H7 (cell line): ENCODE data around the gene MAP6. TPM values are rescaled to one million over a fixed set of nuclear protein-coding genes. Genes with fewer than 3 reads are reported as not detected.
A peak's percentile ranks its signal among the peaks of the same experiment; 100 is the strongest.
"Not testable (repeated sequence)": the region's sequence is repeated elsewhere in the genome, so short reads cannot be mapped to it uniquely, and the experiment has no call there.

Experiments
- DNase-seq: peaks from one replicate; pipeline ENCODE4 v3.0.0; 2012
- H3K27me3 ChIP-seq: 2 replicates; pipeline ENCODE4 v1.6.0; 2011; ENCODE audit warnings: mild to moderate bottlenecking, low read length; ENCODE audit not compliant: control insufficient read depth, insufficient read depth
- H3K36me3 ChIP-seq: replicated peaks from 2 replicates; pipeline ENCODE4 v1.5.1; 2011; ENCODE audit warnings: low read length; ENCODE audit not compliant: control insufficient read depth, insufficient read depth
- H3K4me3 ChIP-seq: 2 replicates; pipeline ENCODE4 v1.5.1; 2011; ENCODE audit warnings: low read depth, mild to moderate bottlenecking, control low read depth, low read length, moderate library complexity; ENCODE audit not compliant: insufficient read depth
- total RNA-seq: library from RNA; depleted of rRNA; stranded (reverse); fragments of >200 nt; shearing (Covaris generic); gene quantifications from 2 replicates; pipeline ENCODE4 v1.2.3, GENCODE V29; 2014

Gene MAP6
- total RNA-seq, 1 experiment from 2014 or later = 0.31 TPM

DNA sequence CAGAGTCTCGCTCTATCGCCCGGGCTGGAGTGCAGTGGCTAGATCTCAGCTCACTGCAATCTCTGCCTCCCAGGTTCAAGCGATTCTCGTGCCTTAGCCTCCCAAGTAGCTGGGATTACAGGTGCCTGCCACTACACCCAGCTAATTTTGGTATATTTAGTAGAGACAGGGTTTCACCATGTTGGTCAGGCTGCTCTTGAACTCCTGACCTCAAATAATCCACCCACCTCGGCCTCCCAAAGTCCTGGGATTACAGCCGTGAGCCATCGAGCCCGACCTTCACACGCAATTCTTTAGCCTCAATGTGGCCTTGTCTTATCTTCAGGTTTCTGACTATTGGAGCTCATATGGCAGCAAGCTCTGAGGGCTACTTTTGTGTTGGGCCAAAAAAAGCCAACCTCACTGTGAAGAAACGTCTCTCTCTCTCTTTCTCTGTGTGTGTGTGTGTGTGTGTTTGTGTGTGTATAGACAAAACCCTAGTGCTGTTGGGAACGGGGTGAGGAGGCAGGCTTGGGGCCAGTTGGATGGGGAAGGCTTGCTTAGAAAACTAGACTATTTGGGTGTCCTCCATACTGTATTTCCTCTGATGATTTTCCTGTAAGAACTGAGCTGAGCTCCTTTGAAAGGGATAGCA lies 84.1 kb downstream of the MAP6 start:
- not testable (repeated sequence) for H3K27me3 ChIP-seq, H3K36me3 ChIP-seq, H3K4me3 ChIP-seq, DNase-seq

DNA sequence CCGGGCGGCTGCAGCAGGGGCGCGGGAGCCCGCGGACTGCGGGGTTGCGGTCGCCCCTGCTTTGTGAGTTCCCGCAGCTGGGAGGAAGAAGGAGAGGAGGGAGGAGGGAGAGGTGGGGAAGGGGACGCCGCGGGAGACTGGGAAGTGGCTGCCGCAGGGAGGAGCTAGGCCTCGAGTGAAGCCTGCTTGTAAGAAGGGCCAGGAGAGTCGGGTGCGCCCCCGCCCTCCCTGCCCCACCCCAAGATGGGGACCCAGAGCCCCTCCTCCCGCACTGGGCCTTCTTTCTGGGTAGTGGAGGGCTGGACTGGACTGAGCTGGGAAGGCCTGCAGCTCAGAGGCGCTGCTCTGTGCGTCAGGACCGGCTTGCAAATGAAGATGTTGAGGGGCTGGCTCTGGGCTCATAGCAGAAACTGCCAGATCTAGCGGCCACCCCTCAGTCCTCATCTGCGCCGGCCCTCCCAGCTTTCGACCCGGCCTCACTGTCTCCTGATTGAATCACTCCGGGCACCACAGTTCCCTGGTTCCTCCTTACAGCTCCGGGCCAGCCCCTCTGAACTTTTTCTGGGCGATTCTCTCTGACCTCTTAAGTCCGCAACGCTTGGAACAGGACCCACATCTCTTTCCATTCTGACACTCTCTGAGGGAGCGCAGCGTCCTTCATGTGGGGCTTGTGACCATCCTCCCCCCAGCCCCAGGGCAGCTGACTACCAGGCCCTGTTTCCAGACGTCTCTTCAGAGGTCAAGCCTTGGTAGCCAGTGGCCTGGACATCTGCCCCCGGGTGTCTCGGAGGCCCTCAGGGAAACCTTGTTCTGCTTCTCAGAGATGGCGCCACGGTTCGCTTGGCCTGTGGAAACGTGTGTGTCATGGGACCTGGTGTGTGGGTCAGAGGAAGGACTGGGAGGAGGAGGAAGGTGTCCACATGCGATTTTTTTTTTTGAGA lies 84.8 kb downstream of the MAP6 start:
- Histone ChIP-seq H3K36me3 (no peaks in the 10 kb centered on the region), H3K4me3 (peak overlapping the region; percentile 89), H3K27me3 (no peaks in the 10 kb centered on the region; the same call in 1 of the 2 replicates)
- peak; percentile 92 for DNase-seq

DNA sequence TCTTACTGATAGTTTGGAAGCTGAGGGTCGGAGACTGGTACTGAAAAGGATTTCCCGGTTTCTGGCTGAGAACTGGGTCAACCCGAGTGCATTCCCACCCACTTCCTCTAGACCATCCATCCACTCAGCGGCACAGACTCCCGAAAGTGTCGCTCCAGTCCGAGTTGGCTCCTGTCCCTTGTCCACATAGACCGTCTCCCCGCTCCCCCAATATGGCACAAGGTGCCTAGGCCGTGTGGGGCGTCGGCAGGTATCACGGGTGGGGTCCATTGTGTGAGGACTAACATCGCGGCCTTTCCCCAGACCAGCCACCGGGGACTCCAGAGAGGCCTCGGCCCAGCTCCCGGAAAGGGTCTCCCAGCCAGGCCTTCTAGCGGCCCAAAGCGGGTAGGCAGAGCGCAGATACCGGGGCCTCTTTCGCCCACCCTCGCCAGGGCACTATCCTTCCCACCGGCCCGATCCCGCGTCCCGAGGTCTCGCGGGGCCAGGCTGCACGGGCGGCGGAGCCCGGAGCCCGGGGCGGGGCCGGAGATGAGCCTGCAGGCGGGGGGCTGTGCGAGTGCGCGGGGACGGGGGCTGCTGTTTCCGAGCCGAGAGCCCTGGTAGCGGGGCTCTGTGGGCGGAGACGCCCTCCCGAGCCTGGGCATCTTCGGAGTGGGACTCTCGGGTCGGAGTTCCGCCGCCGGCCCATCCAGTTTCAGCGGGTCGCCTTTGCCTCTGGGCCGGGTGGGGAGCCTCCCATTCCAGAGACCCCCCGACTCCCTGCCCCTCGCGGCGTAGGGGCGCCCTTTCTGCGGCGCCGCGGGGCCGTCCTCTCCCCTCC lies 85.7 kb downstream of the MAP6 start:
- peak; percentile 97 for DNase-seq

DNA sequence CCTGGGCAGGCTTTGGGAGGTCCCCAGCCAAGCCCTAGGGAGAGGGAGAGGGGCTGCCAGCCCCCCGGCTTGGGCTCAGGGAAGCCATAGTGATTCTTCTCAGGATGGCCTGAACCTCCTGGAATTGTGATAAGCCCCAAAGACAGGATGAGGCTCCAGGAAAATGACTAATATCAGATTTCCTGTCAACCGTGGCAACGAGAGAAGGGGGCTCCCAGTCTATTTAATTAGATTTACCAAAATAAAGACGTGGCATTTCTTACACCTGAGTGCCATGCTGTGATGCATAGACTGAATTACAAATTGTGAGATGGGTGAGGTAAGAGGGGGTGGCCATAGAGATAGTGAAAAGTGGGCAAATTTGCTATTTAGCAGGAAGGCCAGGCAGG lies 86.3 kb downstream of the MAP6 start:
- Histone ChIP-seq H3K4me3 (peak overlapping the region; percentile 89), H3K36me3 (no peaks in the 10 kb centered on the region), H3K27me3 (no peaks in the 10 kb centered on the region; the same call in 1 of the 2 replicates)
- DNase-seq = no peak

More for the DNA sequence above, 85.7 kb downstream of the MAP6 start:
- no peaks in the 10 kb centered on the region for H3K36me3 ChIP-seq
- no peaks in the 10 kb centered on the region; the same call in 1 of the 2 replicates for H3K27me3 ChIP-seq
- peak overlapping the region; percentile 89 for H3K4me3 ChIP-seq

DNA sequence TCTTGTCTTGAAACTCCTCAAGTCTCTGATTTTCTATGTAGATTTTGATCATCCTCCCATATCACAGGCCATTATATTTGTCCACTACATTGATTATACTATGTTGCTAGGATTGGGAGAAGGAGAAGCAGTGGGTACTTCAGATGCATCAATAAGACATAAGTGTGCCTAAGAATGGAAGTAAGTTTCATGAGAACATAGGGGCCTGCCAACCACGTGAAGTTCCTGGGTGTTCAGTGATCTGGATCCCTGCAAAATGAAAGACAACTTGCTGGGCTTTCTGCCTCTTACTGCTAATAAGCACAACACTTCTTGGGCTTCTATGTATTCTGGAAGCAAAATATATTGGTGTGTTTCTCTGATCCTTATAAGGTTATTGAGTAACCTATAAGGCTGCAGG lies 89.0 kb downstream of the MAP6 start:
- Histone ChIP-seq H3K4me3 (no peak overlapping the region), H3K36me3 (no peaks in the 10 kb centered on the region), H3K27me3 (no peaks in the 10 kb centered on the region)
- no peak for DNase-seq

DNA sequence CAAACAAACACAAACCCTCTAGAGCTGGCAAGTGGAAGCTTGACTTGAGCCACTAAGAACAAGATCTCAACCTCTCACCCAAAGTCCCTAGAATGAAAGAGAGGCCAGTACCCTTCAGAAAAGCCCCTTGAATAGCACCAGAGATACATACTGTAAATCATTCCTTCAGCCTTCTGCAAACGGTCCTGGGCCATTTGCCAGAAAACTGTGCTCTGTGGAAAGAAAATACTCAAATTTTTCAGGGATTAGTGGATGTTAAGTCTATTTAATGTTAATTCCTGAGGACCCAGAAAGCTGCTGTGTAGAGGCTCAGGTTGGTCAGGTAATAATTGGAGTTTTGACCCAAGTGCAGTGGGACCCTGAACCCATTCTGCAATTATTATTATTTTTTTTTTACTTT lies 89.9 kb downstream of the MAP6 start:
- Histone ChIP-seq H3K4me3 (no peak overlapping the region), H3K27me3 (no peaks in the 10 kb centered on the region), H3K36me3 (no peaks in the 10 kb centered on the region)
- no peak for DNase-seq

DNA sequence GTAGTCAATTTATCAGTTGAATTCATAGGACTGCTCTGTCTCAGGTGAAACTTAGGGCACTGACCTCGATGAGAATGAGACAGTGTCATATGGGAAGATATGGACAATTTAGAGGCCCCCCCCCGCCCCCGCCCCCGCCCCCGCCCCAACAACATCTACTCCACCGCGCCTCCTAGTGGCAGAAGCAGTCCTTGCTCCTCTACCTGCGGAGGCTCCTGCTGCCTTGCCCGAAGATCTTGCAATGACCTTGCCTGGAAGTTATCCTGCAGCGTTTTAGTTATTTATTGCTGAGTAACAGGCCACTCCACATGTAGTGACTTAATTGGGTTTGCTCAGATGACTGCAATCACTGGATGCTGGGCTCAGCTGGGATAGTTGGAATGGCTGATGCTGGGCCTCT lies 91.6 kb downstream of the MAP6 start:
- Histone ChIP-seq H3K27me3 (no peaks in the 10 kb centered on the region), H3K4me3 (no peak overlapping the region), H3K36me3 (peaks cover 4% of the 10 kb centered on the region)
- DNase-seq = peak; percentile 90

DNA sequence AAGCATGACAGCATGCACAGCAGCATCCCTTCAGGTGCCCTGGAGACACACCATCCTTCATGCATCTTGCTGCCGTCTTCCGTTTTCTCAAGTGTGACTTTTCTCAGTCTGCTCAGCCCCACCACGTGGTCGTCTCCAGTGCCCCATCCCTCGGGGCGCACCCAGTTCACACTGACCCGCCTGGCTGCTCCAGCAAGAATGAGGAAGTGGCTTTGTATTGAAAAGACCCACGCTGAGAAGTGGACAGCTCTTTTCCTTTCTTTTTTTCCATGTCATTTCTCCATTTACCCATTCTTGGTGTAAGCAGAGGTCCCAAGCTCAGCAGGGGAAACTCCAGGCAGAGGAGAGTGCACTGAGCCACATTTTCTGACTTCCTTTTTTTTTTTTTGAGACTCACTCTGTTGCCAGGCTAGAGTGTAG lies 92.3 kb downstream of the MAP6 start:
- Histone ChIP-seq H3K27me3 (no peaks in the 10 kb centered on the region), H3K4me3 (no peak overlapping the region), H3K36me3 (peaks cover 7% of the 10 kb centered on the region)
- peak; percentile 75 for DNase-seq

DNA sequence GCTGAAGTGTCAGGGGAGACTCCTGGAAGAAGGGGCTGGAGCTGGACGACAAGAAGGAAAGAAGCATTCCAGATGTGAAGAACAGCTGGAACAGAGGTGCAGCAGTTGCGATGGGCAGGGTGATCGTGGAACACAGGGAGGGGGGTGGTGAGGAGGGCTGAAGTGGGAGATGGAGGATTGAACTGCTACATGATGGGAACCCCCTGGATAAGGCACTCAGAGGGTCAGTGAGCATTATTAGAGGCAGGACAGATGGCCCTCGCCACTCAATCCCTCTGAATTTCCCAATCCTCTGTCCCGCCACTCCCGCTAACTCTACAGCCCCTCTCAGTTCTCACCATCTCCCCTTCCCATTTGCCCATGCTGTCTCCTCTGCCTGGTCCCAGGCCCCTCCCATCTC lies 92.8 kb downstream of the MAP6 start:
- no peak for DNase-seq
- Histone ChIP-seq H3K36me3 (peaks cover 11% of the 10 kb centered on the region), H3K27me3 (no peaks in the 10 kb centered on the region), H3K4me3 (no peak overlapping the region)

DNA sequence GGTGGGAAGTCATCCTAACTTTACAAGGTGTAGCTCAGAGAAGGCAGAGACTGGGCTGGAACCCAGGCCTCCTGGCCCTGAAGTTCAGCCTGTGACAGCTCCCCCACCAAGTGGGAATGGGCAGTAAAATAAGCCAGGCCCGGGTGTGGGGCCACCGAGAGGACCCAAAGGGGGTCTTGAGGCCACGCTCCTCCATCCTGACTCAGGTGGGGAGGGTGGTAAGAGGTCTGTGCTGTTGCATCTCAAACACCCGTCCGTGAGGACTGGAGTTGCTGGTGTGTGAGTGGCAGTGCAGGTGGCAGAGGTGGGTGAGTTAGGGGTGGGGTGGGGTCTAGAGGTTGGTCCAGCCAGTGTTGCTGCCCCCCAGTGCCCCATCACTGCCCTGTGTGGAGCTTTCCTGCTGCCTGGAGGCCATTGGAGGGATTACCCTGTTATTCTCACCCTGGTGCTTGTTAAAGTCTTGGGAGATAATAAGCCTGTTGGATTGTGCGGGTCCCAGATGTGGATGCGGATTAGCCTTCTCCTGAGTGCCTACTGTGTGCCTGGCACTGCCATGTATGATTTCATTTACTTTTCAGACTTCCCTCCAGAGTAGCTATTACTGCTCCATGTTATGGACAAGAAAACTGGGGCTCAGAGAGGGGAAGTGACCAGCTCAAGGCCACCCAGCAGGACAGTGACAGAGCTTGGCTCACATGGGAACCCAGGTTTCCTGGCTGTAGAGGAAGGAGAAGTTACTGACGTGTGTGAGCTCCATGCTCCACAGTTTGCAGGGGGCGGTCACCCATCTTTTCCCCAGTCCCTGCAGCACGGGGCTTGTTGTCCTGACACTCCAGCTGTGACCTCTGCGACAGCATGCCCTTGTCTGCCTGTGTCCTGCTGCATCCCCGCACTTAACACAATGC lies 93.9 kb downstream of the MAP6 start:
- DNase-seq = peak; percentile 73
- H3K4me3 ChIP-seq = no peak overlapping the region
- peaks cover 21% of the 10 kb centered on the region for H3K36me3 ChIP-seq
- no peaks in the 10 kb centered on the region for H3K27me3 ChIP-seq

DNA sequence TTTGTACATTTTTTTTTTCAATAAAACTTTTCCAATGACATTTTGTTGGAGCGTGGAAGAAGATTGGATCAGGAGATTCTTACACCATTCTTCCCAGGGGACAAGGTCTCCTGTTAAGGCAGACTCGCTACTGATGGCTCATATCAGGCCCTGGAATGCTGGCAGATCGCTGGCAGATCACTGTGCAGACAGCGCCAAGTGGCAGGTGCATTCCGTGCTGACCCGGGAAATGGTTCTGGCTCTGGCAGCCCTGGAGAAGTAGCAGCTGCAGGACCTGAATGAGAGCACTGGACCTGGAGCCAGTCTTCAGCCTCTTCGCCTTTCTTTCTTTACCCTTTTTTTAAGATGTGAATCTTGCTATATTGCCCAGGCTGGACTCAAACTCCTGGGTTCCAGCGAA lies 96.1 kb downstream of the MAP6 start:
- Histone ChIP-seq H3K27me3 (no peaks in the 10 kb centered on the region), H3K36me3 (peaks cover 38% of the 10 kb centered on the region), H3K4me3 (no peak overlapping the region)
- DNase-seq = no peak

DNA sequence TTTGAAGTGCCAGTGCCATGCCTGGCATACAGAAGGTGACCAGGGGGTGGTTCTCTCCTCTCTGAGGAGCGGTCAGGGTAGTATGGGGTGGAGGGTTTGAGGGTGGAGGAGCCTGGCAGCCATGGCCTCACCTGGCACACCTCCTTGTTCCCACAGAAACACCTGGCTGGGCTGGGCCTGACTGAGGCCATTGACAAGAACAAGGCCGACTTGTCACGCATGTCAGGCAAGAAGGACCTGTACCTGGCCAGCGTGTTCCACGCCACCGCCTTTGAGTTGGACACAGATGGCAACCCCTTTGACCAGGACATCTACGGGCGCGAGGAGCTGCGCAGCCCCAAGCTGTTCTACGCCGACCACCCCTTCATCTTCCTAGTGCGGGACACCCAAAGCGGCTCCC lies 97.2 kb downstream of the MAP6 start:
- DNase-seq = no peak
- Histone ChIP-seq H3K36me3 (peaks cover 46% of the 10 kb centered on the region), H3K27me3 (no peaks in the 10 kb centered on the region), H3K4me3 (no peak overlapping the region)

DNA sequence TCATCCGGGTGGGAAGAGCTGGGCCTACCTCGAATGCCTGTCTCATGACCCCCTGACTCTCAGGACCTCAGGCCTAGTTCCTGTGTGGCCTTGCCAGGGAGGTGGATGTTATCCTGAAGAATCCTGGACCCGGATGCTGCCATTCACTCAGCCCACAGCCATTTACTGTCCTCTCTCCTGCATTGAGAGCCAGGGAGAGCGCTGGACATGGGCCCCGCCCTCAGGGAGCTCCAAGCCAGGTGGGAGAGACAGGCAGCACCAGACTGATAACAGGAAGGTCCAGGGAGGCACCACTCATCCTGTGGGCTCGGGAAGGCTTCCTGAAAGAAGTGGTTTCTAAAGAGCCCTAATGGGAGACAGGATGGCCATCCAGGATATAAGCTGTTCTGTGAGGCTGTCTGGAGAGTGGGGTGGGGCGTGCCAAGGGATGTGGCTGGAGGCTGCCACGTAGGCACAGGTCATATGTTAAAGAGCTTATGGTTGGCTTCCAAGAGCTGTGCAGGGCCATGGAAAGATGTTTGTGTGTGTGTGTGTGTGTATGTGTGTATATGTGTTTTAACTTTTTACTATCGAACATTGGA lies 98.2 kb downstream of the MAP6 start:
- no peak overlapping the region for H3K4me3 ChIP-seq
- H3K36me3 ChIP-seq = peaks cover 54% of the 10 kb centered on the region
- DNase-seq = no peak
- no peaks in the 10 kb centered on the region for H3K27me3 ChIP-seq
